T-helper 1 cell (primary cell): ENCODE data around the gene TGFBR1.

Source experiments
- DNase-seq, 5 donors: peaks; one replicate each; pipeline ENCODE4 v3.0.0-alpha.2; 2012 to 2020

Gene TGFBR1

GRCh38 chr9:99171225-99172123, 66.6 kb downstream of the TGFBR1 start:
- DNase-seq: no peak

- DNase-seq: no peak
These were observed 67.5 kb downstream of the TGFBR1 start for GRCh38 chr9:99172124-99173091.

GRCh38 chr9:99173570-99174504, 68.9 kb downstream of the TGFBR1 start:
- no peak for DNase-seq

GRCh38 chr9:99176527-99177013, 71.7 kb downstream of the TGFBR1 start:
- no peak for DNase-seq

GRCh38 chr9:99177576-99178366, 72.9 kb downstream of the TGFBR1 start:
- DNase-seq: no peak

GRCh38 chr9:99178912-99179872, 74.3 kb downstream of the TGFBR1 start:
- DNase-seq: no peak

GRCh38 chr9:99180199-99180598, 75.3 kb downstream of the TGFBR1 start:
- DNase-seq: peak in 1 of 5 donors; percentile 72

- DNase-seq: no peak
These were observed 75.7 kb downstream of the TGFBR1 start for GRCh38 chr9:99180662-99181061.

GRCh38 chr9:99181206-99181605, 76.3 kb downstream of the TGFBR1 start:
- no peak for DNase-seq

GRCh38 chr9:99181621-99182020, 76.7 kb downstream of the TGFBR1 start:
- peak in 1 of 5 donors; percentile 63 for DNase-seq

- DNase-seq: no peak
These were observed 77.4 kb downstream of the TGFBR1 start for GRCh38 chr9:99182356-99182755.

GRCh38 chr9:99183616-99184015, 78.7 kb downstream of the TGFBR1 start:
- DNase-seq: no peak

- no peak for DNase-seq
These were observed 79.2 kb downstream of the TGFBR1 start for GRCh38 chr9:99184110-99184474.

- DNase-seq: peak; percentile 38 to 79 (median 62)
These were observed 79.8 kb downstream of the TGFBR1 start for GRCh38 chr9:99184475-99185347.

- DNase-seq: no peak
These were observed 80.4 kb downstream of the TGFBR1 start for GRCh38 chr9:99185348-99185632.

- DNase-seq: no peak
These were observed 81.0 kb downstream of the TGFBR1 start for GRCh38 chr9:99185934-99186333.

GRCh38 chr9:99187311-99187710, 82.4 kb downstream of the TGFBR1 start:
- DNase-seq: no peak

GRCh38 chr9:99189186-99189585, 84.3 kb downstream of the TGFBR1 start:
- DNase-seq: no peak

- DNase-seq: no peak
These were observed 85.1 kb downstream of the TGFBR1 start for GRCh38 chr9:99189887-99190596.
